ENCODE data around the gene AKAP7.

Gene AKAP7

DNA sequence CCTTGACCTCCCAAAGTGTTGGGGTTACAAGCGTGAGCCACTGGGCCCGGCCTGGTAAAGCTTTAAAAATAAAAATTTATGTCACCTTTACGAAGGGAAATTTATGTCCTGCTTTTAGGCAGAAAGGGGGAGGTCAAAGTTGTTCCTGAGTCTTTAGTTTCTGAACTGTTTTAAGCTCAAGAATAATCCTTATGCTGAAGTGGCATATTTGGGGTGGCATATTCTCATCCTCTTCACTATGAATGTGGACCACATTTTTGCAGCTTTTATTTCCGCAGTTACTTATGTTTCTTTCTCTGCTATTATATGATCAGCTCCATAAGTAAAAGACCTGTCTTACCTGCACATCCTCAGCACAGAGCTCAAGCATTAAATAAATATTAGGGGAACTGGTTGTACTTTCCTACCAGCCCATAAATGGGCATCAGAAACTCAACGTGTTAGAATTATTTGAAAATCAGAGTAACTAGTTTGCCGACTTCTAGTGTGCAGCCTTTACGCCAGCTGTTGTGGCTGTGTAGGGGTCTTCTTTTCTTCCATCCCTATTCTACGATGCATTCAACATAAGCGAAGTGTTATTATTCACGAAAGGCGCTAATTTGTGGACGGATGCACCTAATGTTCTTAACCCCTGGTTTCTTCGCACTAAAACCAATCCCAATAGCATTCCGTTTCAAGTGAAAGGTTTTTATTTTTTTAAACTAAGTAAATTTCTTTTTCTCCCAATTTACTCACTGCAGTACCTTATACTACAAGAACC is 867 bp upstream of the AKAP7 start:
- DNase-seq (ENCODE audit: low read depth, low spot score): no peak

DNA sequence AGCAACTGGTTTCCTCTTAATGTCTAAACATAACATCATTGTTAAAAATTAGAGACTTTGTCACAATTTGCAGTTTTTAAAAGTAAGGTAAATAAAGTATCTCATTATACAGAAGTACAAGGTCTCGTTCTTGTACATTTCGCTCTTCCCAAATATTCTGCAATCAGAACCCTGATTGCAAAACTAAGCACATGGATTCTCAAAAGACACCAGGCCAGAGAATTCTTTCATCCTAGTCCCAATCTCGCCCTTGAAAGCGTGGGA is 355 bp upstream of the AKAP7 start:
- no peak for DNase-seq (ENCODE audit: low read depth, low spot score)

DNA sequence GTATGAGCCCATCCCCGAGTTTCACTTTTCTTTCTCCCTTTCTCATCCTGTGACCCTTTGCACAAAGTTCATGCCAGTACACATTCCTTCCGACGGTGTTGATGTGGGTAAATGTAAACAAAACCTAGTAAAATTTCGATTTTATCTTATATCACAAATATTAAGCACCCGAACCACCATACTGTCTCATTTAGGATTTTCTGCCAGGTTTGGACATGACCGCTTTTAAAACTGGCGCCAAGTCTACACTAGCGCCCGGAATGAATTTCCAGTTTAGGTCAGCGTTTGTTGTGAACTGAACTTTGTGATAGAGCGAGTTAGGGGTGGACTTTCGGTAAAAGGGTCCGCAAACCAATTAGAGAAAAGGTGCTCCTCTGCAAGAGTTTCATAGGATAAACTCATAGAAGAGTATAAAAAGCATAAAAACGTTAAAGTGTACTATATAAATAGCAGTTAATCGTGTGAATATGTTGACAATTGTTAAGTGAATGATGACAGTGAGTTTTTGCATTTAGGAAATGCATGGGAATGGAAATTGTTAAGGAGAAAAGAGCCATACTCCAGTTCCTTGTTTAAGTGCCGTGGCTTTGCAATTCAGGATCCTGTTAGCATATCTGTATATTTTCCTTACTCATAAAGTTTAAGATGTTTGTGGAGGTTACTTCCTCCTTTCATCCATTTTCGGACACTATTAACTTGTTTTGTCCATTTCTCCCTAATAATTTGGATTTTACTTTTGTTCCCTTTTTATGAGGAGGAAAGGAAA is 937 bp downstream of the AKAP7 start:
- DNase-seq (ENCODE audit: low read depth, low spot score): no peak

DNA sequence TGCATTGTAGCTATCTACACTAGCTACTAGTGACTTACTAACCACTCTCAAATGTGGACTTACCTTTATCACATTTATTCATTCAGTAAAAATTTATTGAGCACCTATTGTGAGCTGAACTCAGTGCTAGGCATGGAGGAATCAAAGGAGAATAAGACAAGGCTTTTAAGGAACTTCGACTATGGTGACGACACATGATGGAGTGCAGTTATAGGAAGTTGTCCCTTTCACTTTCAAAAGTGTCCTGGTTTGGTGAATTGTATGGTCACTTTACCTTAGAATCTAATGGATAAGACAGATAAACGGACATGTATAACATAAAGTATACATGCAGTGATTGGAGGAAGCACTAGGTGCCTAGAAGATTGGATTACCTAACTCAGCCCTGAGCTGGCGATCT is 4.3 kb downstream of the AKAP7 start:
- DNase-seq (ENCODE audit: low read depth, low spot score): no peak

DNA sequence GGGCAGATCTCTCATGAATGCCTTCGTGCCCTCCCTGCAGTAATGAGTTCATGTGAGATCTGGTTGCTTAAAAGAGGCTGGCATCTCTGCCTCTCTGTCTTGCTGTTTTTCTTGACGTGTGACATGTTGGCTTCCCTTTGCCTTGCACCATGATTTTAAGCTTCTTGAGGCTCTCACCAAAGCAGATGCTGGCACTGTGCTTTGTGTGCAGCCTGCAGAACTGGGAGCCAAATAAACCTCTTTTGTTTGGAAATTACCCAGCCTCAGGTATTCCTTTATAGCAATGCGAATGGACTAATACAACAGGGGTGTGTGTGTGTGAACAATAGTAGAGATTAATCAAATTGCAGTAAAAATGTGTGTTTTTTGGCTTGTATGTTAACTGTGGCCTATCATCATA is 8.1 kb downstream of the AKAP7 start:
- DNase-seq (ENCODE audit: low read depth, low spot score): no peak

DNA sequence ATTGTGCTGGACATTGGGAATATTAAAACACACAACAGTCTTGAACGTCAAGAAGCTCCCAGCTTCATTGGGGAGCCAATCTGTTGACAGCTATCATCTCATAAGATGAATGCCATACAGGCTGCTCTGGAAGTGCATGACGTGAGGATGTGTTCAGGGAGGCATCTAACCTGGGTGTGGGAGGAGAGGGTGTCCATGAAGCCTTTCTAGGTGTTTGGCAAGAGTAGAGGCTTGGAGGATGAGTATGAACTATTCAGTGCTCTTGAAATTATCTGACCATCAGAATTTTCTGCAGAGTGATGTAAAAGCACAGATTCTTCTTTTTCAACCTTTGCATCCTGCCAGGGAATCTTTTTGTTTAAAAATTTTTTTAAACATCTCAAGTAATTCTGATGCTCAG is 11.6 kb downstream of the AKAP7 start:
- DNase-seq (ENCODE audit: low read depth, low spot score): no peak

DNA sequence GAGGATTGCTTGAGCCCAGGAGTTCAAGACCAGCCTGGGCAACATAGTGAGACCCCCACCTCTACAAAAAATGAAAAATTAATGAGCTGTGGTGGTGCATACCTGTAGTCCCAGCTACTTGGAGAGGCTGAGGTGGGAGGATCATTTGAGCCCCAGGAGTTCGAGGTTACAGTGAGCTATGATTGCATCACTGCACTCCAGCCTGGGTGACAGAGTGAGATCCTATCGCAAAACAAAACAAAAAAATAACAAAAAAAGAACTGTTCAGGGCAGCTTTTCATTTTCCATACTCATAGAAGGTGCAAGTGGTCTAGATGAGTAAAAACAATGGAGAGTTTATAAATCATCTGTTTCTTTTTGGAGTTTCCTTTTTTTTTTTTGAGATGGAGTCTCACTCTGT is 21.1 kb downstream of the AKAP7 start:
- no peak for DNase-seq (ENCODE audit: low read depth, low spot score)

DNA sequence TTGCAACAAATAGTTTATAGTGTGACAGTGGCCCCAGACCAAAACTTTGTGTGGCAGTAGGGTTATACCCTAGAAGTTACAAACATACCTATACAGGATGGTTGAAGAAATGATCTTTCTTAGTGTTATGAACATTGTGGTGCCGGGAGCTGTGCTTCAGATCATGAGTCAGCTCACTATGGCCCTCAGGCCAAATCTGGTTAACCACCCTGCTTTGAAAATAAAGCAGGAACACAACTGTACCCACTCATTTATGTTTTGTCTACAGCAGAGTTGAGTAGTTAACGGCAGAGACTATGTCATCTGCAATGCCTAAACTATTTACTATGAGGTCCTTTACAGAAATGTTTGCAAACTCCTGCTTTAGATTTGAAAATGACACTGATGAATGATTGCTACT is 24.3 kb downstream of the AKAP7 start:
- no peak for DNase-seq (ENCODE audit: low read depth, low spot score)

DNA sequence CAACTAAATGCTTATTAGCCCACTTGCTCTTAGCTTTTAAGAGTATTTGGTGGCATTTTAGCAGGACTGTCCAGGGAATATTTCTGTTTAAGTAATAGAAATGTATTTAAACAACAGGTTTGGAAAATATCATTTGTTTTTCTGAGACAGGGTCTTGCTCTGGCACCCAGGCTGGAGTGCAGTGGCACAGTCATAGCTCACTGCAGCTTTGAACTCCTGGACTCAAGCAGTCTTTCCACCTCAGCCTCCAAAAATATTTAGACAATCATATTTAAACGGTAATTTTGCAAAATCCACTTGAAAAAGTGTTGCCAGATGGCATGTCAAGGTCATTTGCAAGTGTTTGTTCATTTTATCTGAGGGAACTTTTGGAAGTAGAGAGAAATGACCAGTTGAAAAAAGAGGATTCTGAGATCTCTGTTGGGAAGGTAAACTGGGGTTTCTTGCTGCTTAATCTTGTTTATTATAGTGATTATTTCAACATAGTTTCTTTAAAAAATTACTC is 25.0 kb downstream of the AKAP7 start:
- no peak for DNase-seq (ENCODE audit: low read depth, low spot score)

DNA sequence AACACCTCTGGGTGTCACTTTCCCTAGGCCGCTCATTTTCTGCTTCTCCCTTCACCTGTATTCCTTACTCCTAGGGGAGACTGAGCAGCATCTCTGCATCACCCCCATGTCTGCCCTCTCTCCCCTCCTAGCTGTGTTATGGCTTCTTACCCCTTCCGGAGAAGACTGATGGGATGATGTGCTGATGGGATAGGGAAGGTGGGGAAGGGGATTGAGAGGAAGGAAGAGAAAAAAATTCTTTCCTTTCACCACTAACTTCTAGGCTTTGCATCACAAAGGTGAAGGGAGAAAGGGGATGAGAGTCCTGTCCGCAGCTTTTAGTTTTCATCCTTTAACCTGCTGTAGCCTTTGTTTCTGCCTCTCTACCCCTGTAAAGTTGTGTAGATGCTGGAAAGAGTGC is 26.7 kb downstream of the AKAP7 start:
- no peak for DNase-seq (ENCODE audit: low read depth, low spot score)

DNA sequence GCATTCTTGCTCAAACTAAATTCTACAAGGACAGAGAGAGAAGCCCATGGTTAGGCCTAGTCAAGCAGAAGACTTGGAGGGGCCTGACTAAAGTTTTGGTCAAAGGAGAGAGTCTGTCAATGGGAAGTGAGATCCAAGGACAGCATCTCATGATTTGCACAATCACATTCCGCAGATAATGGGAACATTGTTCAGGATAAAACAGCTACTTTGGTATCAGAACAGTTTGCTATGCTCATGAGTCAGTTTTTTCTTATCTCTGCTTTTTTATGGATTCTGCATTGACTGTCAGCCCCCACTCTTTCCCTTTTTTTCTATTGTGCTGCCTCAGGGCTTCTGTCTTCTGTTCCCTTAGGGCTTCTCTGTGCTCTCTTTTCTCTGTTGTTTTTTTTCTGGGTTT is 28.6 kb downstream of the AKAP7 start:
- DNase-seq (ENCODE audit: low read depth, low spot score): no peak

DNA sequence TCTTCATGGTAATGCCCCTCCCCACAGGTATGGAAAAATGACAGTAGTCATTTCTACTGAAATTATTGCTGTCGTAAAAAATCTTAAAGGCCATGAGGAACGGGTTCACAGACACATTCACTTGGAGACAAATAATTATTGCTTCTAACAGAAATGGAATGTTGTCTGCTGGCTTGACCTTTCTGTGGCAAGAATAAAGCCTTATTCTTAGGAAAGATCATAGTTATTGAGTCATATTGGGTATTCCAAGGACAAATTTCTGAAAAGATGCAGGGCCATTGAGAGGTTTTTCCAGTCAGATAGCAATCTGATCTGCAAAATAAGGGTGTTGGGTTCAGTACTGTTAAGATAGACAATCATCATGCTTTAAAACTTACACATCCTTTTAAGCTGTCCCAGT is 29.2 kb downstream of the AKAP7 start:
- no peak for DNase-seq (ENCODE audit: low read depth, low spot score)

DNA sequence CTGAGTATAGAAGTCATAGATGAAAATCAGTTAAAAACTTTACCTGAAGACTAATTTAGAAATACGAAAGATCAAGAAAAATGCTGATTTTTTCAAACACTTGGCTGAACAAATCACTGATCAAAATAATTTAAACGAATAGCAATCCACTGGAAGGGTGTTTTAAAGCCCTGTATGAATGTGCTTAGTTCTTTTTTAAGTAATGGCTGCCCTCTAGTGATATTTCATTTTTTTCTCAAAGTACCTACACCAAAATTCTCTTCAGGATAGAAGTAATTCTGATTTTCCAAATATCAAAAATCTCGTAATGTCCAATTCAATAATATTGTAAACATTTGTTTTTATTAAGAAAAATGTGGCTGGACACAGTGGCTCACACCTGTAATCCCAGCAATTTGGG is 32.5 kb downstream of the AKAP7 start:
- no peak for DNase-seq (ENCODE audit: low read depth, low spot score)

DNA sequence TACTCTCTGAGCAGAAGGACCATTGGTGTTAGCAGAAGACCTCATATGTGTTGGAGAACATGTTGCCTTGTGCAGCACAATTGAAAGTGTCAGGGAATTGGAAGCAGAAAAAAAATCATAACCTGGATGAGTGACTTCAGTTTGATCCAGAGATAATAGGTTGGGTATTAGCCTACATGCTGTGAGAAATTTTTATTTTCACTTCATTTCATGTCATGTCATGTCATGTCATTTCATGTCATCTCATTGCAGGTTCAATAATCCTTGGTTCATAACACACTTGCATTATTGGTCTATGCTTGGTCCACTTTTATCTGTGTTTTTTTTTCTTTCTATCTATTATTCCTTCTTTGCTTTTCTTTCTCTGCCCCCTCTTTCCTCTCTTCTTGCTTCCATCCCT is 34.3 kb downstream of the AKAP7 start:
- DNase-seq (ENCODE audit: low read depth, low spot score): no peak

DNA sequence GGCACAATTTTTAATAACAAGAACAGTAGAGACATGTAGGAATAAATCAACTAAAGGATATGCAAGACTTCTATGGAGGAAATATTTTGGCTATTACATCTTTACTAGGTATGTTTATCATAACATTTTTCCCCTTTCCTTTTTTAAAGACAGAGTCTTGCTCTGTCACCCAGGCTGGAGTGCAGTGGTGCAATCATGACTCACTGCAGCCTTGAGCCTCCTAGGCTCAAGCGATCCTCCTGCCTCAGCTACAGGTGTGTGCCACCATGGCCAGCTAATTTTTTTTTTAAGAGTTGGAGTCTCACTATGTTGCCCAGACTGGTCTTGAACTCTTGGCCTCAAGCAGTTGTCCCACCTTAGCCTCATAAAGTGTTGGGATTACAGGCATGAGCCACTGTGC is 37.0 kb downstream of the AKAP7 start:
- no peak for DNase-seq (ENCODE audit: low read depth, low spot score)

DNA sequence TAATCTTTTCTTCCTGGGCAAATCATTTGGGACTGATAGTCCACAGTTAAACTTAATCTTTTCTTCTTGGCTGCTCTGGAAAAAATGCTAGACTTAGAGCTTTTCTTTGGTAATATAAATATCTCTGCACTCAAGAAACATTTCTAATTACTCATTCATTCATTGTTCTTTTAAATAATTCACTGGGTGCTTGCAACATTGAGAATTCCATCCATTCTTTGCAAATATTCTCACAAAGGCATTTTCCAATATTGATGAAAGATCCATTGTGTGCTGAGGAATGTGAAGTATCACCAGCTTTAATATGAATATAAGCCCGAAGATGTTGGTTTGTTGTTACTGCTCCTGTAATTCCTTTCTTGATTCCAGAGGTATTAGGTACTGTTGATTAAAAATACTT is 38.4 kb downstream of the AKAP7 start:
- no peak for DNase-seq (ENCODE audit: low read depth, low spot score)

DNA sequence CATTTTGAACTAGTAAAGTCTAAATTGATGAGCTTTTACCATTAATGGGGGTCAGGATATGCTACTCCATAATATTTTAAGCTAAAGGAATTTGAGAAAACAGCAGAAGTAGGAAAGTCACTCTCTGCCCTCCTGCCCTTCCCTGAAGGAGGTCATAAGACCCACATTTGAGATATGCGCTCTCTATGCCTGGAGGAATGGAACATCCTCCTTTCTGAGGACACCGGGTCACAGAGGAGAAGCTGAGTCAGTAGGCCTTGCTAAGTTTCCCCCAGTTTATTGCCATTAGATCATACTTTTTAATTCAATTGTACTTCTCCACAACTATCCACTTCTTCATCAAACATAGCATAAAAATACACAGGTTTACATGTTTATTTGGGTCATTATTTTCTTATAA is 40.3 kb downstream of the AKAP7 start:
- DNase-seq (ENCODE audit: low read depth, low spot score): no peak

DNA sequence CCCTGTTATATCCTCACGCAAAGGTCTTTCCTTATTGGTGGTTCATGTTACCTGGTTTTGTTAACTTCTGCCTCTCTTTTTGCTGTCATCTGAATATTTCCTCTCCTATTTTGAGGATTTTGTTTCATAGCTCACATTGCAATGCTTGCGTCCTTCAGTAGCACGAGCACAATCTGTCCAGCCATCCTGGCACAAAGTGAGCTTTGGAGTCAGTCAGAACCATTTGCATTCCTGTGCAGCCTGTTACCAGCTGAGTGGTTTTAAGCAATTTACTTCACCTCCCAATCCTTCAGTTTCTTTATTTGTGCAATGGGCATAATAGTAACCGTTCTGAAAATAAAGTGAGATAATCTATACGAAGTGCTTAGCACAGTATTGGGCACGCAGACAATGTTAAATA is 42.7 kb downstream of the AKAP7 start:
- DNase-seq (ENCODE audit: low read depth, low spot score): no peak

DNA sequence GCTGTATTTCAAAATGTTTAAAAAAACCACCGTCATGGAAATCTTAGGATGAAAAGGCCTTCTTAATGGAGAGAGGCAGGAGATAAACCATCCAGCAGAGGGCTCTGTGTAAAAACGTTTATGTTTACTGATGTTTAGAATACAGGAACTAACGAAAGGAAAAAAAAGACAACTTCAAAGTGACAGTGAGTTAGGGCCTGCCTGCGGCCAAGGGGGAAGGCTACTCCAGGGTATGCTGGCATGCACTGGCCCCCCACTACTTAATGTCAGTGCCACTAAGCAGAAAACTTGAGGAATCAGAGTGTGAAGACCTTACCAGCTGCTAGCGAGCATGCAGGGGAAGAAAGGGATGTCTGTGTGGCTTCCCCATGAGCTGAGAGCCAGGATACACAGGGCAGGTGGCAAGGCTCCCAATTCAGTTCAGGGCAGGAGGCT is 47.7 kb downstream of the AKAP7 start:
- no peak for DNase-seq (ENCODE audit: low read depth, low spot score)

DNA sequence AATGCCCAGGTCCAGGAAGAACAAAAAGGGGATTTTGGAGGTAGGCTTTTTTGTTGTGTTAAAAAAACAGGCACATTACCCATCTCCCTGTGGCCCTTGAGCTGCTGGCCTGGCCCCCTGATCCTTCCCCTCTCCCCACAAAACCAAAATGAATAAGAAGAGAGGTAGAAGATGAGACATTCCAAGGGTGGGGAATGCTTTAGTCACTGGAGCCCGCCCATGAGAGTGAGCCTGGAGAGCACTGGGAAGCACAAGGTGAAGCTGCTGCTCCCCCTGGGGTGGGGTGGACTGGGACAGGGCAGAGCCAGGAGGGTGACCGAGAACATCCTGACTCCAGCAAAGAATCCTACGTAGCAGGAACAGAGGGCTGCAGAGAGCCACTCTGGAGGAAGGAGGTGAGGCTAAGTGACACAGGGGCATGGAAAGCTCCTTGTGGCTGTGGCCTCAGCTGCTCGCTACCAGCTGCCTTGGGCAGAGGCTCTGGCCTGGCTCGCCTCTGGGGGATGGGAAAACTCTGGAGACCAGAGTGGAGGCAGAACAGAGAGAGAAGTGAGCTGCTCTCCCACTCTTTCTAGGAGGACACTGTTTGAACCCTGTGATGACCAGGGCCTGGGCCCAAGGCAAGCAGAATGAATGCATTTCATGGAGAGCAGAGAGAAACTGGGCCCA is 48.3 kb downstream of the AKAP7 start:
- no peak for DNase-seq (ENCODE audit: low read depth, low spot score)

DNA sequence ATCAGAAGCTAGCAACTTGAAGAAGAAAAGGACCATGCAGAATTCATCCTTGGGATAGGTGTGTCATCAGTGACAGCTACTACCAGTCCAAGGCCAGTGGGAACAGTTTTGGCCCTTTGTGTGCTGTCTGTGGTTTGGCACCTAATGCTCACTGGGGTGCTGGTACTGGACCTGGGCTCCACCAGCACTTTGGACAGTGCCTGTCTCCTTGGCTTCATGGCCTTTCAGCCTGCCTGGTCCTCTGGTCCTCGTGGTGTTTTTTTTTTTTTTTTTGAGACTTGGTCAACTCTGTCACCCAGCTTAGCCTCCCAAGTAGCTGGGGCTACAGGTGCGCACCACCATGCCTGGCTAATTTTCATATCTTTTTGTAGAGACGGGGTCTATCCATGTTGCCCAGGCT is 56.3 kb downstream of the AKAP7 start:
- DNase-seq (ENCODE audit: low read depth, low spot score): no peak

DNA sequence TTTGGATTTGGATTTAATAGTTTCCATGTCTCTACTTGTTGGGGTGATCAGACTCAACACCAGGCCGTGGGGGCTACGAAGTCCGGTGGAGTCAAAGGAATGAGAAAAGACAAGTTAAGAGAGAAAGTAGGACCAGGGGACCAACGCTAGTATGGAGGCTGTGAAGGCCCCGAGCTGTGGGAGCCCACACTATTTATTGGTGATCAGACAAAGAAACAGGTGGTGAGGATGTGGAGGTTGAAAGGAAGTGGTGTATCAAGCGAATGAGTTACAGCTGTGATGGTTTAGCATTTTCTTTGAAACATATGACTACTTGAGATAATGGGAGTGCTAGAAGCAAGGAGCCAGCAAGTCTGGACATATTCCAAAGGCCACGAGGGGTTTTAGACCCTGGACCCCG is 62.4 kb downstream of the AKAP7 start:
- no peak for DNase-seq (ENCODE audit: low read depth, low spot score)

Measured in activated naive CD8-positive, alpha-beta T cell treated with anti-CD3 and anti-CD28 coated beads, Interleukin-2, amount 50 U/mL, for 16 hours (primary cell).